ENCODE measurements around the gene CACNA1F. TPM values are rescaled to one million over a fixed set of nuclear protein-coding genes. Genes with fewer than 3 reads are reported as not detected.
A peak's percentile ranks its signal among the peaks of the same experiment; 100 is the strongest.

CACNA1F gene
- total RNA-seq, 4 donors from 2014 or later = 0.10 to 0.21 (median 0.13) TPM; not detected in 1

- Histone ChIP-seq H3K27me3 (no peaks in the 10 kb centered on the region), H3K4me3 (replicated peaks in 1 of 3) (no peak overlapping the region), H3K4me1 (peaks cover 3 to 5% of the 10 kb centered on the region in 2 donors), H3K36me3 (no peaks in the 10 kb centered on the region), H3K27ac (no peak overlapping the region), H3K9me3 (no peaks in the 10 kb centered on the region)
- no peak for DNase-seq
- 10 to 13% methylated on average over 9 of the region's 12 CpGs for WGBS, 2 donors
- no peak for TF ChIP-seq CTCF (IDR thresholded peaks at IDR 0.05)
- TF ChIP-seq POLR2A (IDR thresholded peaks at IDR 0.05) = no peak
- intact Hi-C loops (cut with DNase I) = no loop called here
Measured at GRCh38 chrX:49198540-49199314, 34.4 kb downstream of the CACNA1F start.

DNA sequence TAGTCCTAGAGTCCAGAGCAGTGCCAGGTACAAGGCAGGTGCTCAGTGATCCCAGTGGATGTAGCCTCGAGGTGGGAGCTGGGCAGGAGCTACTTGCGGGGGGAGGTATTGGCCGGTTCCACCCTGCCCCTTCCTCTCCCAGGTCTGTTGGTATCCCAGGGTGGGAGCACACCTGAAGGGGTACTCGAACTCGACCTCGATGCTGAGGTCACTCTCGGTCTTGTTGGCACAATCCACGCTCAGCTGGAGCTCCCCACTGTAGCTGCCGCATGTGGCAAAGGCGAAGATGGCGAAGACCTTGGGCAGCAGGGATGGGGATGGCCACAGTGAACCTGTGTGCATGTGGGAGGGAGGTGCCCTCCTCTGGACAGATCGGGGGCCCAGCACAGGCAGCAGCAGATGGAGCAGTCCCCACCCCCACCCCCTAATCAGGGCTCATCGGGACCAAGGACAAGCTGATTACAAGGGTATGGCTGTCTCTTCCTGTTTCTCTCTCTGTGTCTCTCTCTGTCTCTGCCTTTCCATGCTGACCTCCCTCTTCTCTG is 35.5 kb downstream of the CACNA1F start:
- TF ChIP-seq POLR2A (IDR thresholded peaks at IDR 0.05) (no peak), CTCF (IDR thresholded peaks at IDR 0.05) (no peak)
- WGBS, 2 donors = 95% methylated on average over 3 of the region's 13 CpGs; no CpG with 5 or more reads in 1 of the 2 donors

DNA sequence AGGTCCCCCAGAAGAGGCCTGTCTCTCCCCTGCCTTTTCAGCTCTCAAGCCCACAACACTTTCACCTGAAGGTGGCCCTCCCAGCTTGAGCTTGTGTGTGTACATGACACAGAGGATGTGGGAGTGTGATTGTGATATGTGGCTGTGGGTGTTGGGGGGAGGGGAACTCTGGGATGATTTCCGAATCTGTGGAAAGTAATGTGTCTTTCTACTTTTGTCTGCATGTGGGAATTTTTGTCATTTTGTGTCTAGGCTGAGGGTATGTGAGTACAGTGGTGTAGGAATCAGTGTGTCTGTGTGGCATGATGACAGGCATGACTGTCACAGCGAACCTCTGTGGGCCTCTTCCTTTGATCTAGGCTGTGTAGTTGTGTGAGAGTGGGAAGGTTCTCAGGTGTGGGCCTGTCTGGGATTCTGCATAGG is 39.6 kb downstream of the CACNA1F start:
- no peak for DNase-seq
- Histone ChIP-seq H3K27ac (no peak overlapping the region), H3K27me3 (no peaks in the 10 kb centered on the region), H3K4me1 (peaks cover 0 to 5% of the 10 kb centered on the region in 2 donors), H3K9me3 (no peaks in the 10 kb centered on the region), H3K4me3 (replicated peaks in 1 of 3) (no peak overlapping the region), H3K36me3 (no peaks in the 10 kb centered on the region)
- WGBS, 2 donors = 76 to 92% methylated on average over 2 of the region's 2 CpGs
- intact Hi-C loops (cut with DNase I) = no loop called here
- TF ChIP-seq POLR2A (IDR thresholded peaks at IDR 0.05) = no peak
- TF ChIP-seq CTCF (IDR thresholded peaks at IDR 0.05) = no peak

More for the DNA sequence above, 35.5 kb downstream of the CACNA1F start:
- H3K27ac ChIP-seq = no peak overlapping the region
- intact Hi-C loops (cut with DNase I) = no loop called here
- no peak for DNase-seq
- H3K4me3 ChIP-seq (replicated peaks in 1 of 3) = no peak overlapping the region
- no peaks in the 10 kb centered on the region for H3K36me3 ChIP-seq
- peaks cover 3 to 7% of the 10 kb centered on the region in 2 donors for H3K4me1 ChIP-seq
- no peaks in the 10 kb centered on the region for H3K27me3 ChIP-seq
- no peaks in the 10 kb centered on the region for H3K9me3 ChIP-seq

GRCh38 chrX:49192722-49193328 is 40.3 kb downstream of the CACNA1F start:
- Histone ChIP-seq H3K36me3 (no peaks in the 10 kb centered on the region), H3K27me3 (no peaks in the 10 kb centered on the region), H3K4me3 (replicated peaks in 1 of 3) (no peak overlapping the region), H3K9me3 (no peaks in the 10 kb centered on the region), H3K27ac (no peak overlapping the region), H3K4me1 (peaks cover 0 to 5% of the 10 kb centered on the region in 2 donors)
- 56 to 59% methylated on average over 10 of the region's 10 CpGs for WGBS, 2 donors
- intact Hi-C loops (cut with DNase I) = no loop called here
- peak; percentile 20 to 27 for DNase-seq
- no peak for TF ChIP-seq POLR2A (IDR thresholded peaks at IDR 0.05)
- TF ChIP-seq CTCF (IDR thresholded peaks at IDR 0.05) = peak in 4 of 6 experiments; percentile 16 to 48 (median 34)

Measured in thyroid gland (tissue), 4 donors.